ENCODE measurements around the gene CAMKV.

CAMKV gene

GRCh38 chr3:49876567-49876966 is 6.9 kb upstream of the CAMKV start:
- Histone ChIP-seq H3K9ac (ENCODE audit: low read length in 5 of 5) (no peak overlapping the region), H3K4me3 (ENCODE audit: low read depth in 1 of 5, low read length in 5 of 5) (no peak overlapping the region), H3K9me3 (ENCODE audit: control insufficient read depth in 5 of 5, low read length in 5 of 5) (no peaks in the 10 kb centered on the region), H3K4me1 (ENCODE audit: control insufficient read depth in 5 of 5, insufficient read depth in 5 of 5, low read length in 5 of 5) (peaks cover 0 to 12% (median under 1%) of the 10 kb centered on the region in 5 donors), H3K27me3 (ENCODE audit: control insufficient read depth in 5 of 5, insufficient read depth in 4 of 5, low read length in 5 of 5) (peaks cover 0 to 7% (median 3%) of the 10 kb centered on the region in 5 donors), H3K27ac (ENCODE audit: low read depth, low read length) (no peak overlapping the region), H3K36me3 (ENCODE audit: control insufficient read depth in 5 of 5, insufficient read depth in 5 of 5, low read length in 5 of 5) (no peaks in the 10 kb centered on the region)

DNA sequence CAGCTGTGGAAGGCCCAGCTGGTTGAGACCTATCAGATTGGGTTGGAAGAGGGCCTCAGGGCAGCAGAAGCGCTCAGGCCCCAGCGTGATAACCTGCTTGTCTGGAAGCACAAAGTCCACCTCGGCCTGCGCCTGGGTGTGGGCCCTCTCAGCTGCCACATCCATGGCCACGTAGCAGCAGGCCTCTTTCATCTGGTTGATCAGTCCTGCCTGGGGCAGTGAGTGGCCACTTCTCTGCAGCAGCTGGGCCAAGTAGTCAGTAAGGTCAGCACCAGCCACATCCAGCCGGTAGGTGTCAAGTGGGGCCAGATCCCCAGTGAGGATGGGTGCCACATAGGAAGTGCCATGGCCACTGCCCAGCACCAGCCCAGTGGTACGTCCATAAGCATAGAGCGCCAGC is 3.9 kb upstream of the CAMKV start:
- H3K4me1 ChIP-seq (ENCODE audit: control insufficient read depth in 5 of 5, insufficient read depth in 5 of 5, low read length in 5 of 5) = peaks cover 0 to 10% (median 9%) of the 10 kb centered on the region in 5 donors

GRCh38 chr3:49872801-49873281 is 3.1 kb upstream of the CAMKV start:
- Histone ChIP-seq H3K4me3 (ENCODE audit: low read depth in 1 of 5, low read length in 5 of 5) (no peak overlapping the region), H3K36me3 (ENCODE audit: control insufficient read depth in 5 of 5, insufficient read depth in 5 of 5, low read length in 5 of 5) (no peaks in the 10 kb centered on the region), H3K27ac (ENCODE audit: low read depth, low read length) (no peak overlapping the region), H3K9ac (ENCODE audit: low read length in 5 of 5) (no peak overlapping the region), H3K9me3 (ENCODE audit: control insufficient read depth in 5 of 5, low read length in 5 of 5) (no peaks in the 10 kb centered on the region), H3K27me3 (ENCODE audit: control insufficient read depth in 5 of 5, insufficient read depth in 4 of 5, low read length in 5 of 5) (peaks cover 11 to 36% (median 27%) of the 10 kb centered on the region in 5 donors), H3K4me1 (ENCODE audit: control insufficient read depth in 5 of 5, insufficient read depth in 5 of 5, low read length in 5 of 5) (peaks cover 0 to 10% (median 9%) of the 10 kb centered on the region in 5 donors)

More for the DNA sequence above, 3.9 kb upstream of the CAMKV start:
- Histone ChIP-seq H3K27ac (ENCODE audit: low read depth, low read length) (no peak overlapping the region), H3K9ac (ENCODE audit: low read length in 5 of 5) (no peak overlapping the region), H3K27me3 (ENCODE audit: control insufficient read depth in 5 of 5, insufficient read depth in 4 of 5, low read length in 5 of 5) (peaks cover 4 to 28% (median 20%) of the 10 kb centered on the region in 5 donors), H3K9me3 (ENCODE audit: control insufficient read depth in 5 of 5, low read length in 5 of 5) (no peaks in the 10 kb centered on the region), H3K4me3 (ENCODE audit: low read depth in 1 of 5, low read length in 5 of 5) (no peak overlapping the region), H3K36me3 (ENCODE audit: control insufficient read depth in 5 of 5, insufficient read depth in 5 of 5, low read length in 5 of 5) (no peaks in the 10 kb centered on the region)

- Histone ChIP-seq H3K9me3 (ENCODE audit: control insufficient read depth in 5 of 5, low read length in 5 of 5) (no peaks in the 10 kb centered on the region), H3K27me3 (ENCODE audit: control insufficient read depth in 5 of 5, insufficient read depth in 4 of 5, low read length in 5 of 5) (peaks cover 11 to 39% (median 32%) of the 10 kb centered on the region in 5 donors), H3K27ac (ENCODE audit: low read depth, low read length) (no peak overlapping the region), H3K4me3 (ENCODE audit: low read depth in 1 of 5, low read length in 5 of 5) (no peak overlapping the region), H3K36me3 (ENCODE audit: control insufficient read depth in 5 of 5, insufficient read depth in 5 of 5, low read length in 5 of 5) (no peaks in the 10 kb centered on the region), H3K9ac (ENCODE audit: low read length in 5 of 5) (no peak overlapping the region), H3K4me1 (ENCODE audit: control insufficient read depth in 5 of 5, insufficient read depth in 5 of 5, low read length in 5 of 5) (peaks cover 0 to 10% (median 9%) of the 10 kb centered on the region in 5 donors)
These were observed 1.9 kb upstream of the CAMKV start for GRCh38 chr3:49871531-49872153.

DNA sequence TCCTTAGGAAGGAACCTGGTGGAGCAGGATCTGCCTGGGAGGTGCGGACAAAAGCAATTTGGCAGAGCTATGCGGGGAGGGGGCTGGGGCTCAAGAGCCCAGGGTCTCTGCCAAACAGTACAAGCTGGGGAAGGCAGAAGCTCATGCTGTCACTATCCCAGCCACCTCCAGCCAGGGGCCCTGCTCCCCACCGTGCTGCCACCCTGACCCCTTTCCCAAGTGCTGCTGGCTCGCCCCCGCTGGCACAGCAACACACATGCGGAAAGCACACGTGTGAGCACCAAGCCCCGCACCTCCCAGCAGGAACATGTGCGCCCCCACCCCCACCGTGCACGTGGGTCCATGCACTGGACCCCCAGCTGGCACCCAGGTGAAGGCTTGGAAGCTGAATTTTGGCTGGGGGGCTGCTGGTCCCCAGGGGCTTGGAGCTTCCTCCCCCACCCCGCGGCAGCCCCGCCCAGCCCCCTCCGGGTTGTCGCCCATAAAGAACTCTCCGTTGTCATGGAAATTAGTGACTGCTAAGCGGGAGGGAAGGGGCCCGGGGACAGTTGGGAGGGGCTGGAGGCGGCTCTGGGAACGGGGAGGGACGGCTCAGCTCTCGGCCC is 742 bp downstream of the CAMKV start:
- Histone ChIP-seq H3K9ac (ENCODE audit: low read length in 5 of 5) (no peak overlapping the region), H3K9me3 (ENCODE audit: control insufficient read depth in 5 of 5, low read length in 5 of 5) (no peaks in the 10 kb centered on the region), H3K27me3 (ENCODE audit: control insufficient read depth in 5 of 5, insufficient read depth in 4 of 5, low read length in 5 of 5) (peaks cover 11 to 51% (median 35%) of the 10 kb centered on the region in 5 donors), H3K36me3 (ENCODE audit: control insufficient read depth in 5 of 5, insufficient read depth in 5 of 5, low read length in 5 of 5) (no peaks in the 10 kb centered on the region), H3K4me1 (ENCODE audit: control insufficient read depth in 5 of 5, insufficient read depth in 5 of 5, low read length in 5 of 5) (peaks cover 0 to 10% (median 9%) of the 10 kb centered on the region in 5 donors), H3K27ac (ENCODE audit: low read depth, low read length) (no peak overlapping the region), H3K4me3 (ENCODE audit: low read depth in 1 of 5, low read length in 5 of 5) (peak overlapping the region in 2 of 5 donors; percentile 27 to 40)

- Histone ChIP-seq H3K9me3 (ENCODE audit: control insufficient read depth in 5 of 5, low read length in 5 of 5) (no peaks in the 10 kb centered on the region), H3K4me1 (ENCODE audit: control insufficient read depth in 5 of 5, insufficient read depth in 5 of 5, low read length in 5 of 5) (peaks cover 0 to 10% (median 9%) of the 10 kb centered on the region in 5 donors), H3K36me3 (ENCODE audit: control insufficient read depth in 5 of 5, insufficient read depth in 5 of 5, low read length in 5 of 5) (no peaks in the 10 kb centered on the region), H3K9ac (ENCODE audit: low read length in 5 of 5) (no peak overlapping the region), H3K4me3 (ENCODE audit: low read depth in 1 of 5, low read length in 5 of 5) (no peak overlapping the region), H3K27me3 (ENCODE audit: control insufficient read depth in 5 of 5, insufficient read depth in 4 of 5, low read length in 5 of 5) (peaks cover 11 to 51% (median 35%) of the 10 kb centered on the region in 5 donors), H3K27ac (ENCODE audit: low read depth, low read length) (no peak overlapping the region)
These were observed 1.8 kb downstream of the CAMKV start for GRCh38 chr3:49867871-49868321.

GRCh38 chr3:49867400-49867799 is 2.3 kb downstream of the CAMKV start:
- Histone ChIP-seq H3K27me3 (ENCODE audit: control insufficient read depth in 5 of 5, insufficient read depth in 4 of 5, low read length in 5 of 5) (peaks cover 11 to 51% (median 35%) of the 10 kb centered on the region in 5 donors), H3K9ac (ENCODE audit: low read length in 5 of 5) (no peak overlapping the region)

DNA sequence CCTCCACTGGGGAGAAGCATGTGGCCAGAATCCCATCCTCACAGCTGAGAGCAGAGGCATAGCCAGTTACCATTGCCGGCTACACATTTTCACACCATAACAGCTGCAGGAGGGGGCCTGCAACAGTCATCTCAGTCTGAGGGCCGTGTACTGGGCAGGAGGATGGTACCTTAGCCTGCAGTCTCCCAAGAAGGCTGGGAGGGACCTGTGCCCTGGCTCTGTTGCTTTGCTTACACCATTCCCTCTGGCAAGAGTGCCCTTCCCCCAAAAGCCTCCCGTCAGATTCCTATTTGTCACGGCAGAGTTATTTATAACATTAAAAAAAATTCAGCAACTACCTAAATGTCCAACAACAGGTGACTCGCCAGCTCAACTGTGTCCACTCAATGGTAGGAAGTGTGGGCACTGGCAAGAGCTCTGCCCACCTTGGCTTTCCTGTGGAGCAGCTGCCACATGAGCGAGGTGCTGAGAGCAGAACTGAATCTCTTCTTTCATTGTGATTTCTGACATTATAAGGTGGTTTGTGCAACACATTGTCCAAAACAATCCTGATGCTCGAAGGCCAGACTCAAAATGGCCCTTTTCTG is 4.4 kb downstream of the CAMKV start:
- Histone ChIP-seq H3K36me3 (ENCODE audit: control insufficient read depth in 5 of 5, insufficient read depth in 5 of 5, low read length in 5 of 5) (no peaks in the 10 kb centered on the region), H3K9me3 (ENCODE audit: control insufficient read depth in 5 of 5, low read length in 5 of 5) (no peaks in the 10 kb centered on the region), H3K4me1 (ENCODE audit: control insufficient read depth in 5 of 5, insufficient read depth in 5 of 5, low read length in 5 of 5) (peaks cover 0 to 10% (median 9%) of the 10 kb centered on the region in 5 donors), H3K27ac (ENCODE audit: low read depth, low read length) (no peak overlapping the region), H3K4me3 (ENCODE audit: low read depth in 1 of 5, low read length in 5 of 5) (no peak overlapping the region), H3K27me3 (ENCODE audit: control insufficient read depth in 5 of 5, insufficient read depth in 4 of 5, low read length in 5 of 5) (peaks cover 11 to 44% (median 30%) of the 10 kb centered on the region in 5 donors), H3K9ac (ENCODE audit: low read length in 5 of 5) (no peak overlapping the region)

More at GRCh38 chr3:49867400-49867799, 2.3 kb downstream of the CAMKV start:
- Histone ChIP-seq H3K36me3 (ENCODE audit: control insufficient read depth in 5 of 5, insufficient read depth in 5 of 5, low read length in 5 of 5) (no peaks in the 10 kb centered on the region), H3K9me3 (ENCODE audit: control insufficient read depth in 5 of 5, low read length in 5 of 5) (no peaks in the 10 kb centered on the region), H3K4me3 (ENCODE audit: low read depth in 1 of 5, low read length in 5 of 5) (no peak overlapping the region), H3K27ac (ENCODE audit: low read depth, low read length) (no peak overlapping the region), H3K4me1 (ENCODE audit: control insufficient read depth in 5 of 5, insufficient read depth in 5 of 5, low read length in 5 of 5) (peaks cover 0 to 10% (median 9%) of the 10 kb centered on the region in 5 donors)

GRCh38 chr3:49864505-49864904 is 5.2 kb downstream of the CAMKV start:
- no peaks in the 10 kb centered on the region for H3K36me3 ChIP-seq (ENCODE audit: control insufficient read depth in 5 of 5, insufficient read depth in 5 of 5, low read length in 5 of 5)
- no peak overlapping the region for H3K27ac ChIP-seq (ENCODE audit: low read depth, low read length)
- no peak overlapping the region for H3K9ac ChIP-seq (ENCODE audit: low read length in 5 of 5)
- H3K9me3 ChIP-seq (ENCODE audit: control insufficient read depth in 5 of 5, low read length in 5 of 5) = no peaks in the 10 kb centered on the region
- H3K4me3 ChIP-seq (ENCODE audit: low read depth in 1 of 5, low read length in 5 of 5) = no peak overlapping the region
- H3K27me3 ChIP-seq (ENCODE audit: control insufficient read depth in 5 of 5, insufficient read depth in 4 of 5, low read length in 5 of 5) = peaks cover 11 to 38% (median 25%) of the 10 kb centered on the region in 5 donors
- H3K4me1 ChIP-seq (ENCODE audit: control insufficient read depth in 5 of 5, insufficient read depth in 5 of 5, low read length in 5 of 5) = peaks cover 0 to 8% (median 3%) of the 10 kb centered on the region in 5 donors
